ENCODE measurements around the gene APP. TPM values are rescaled to one million over a fixed set of nuclear protein-coding genes. Genes with fewer than 3 reads are reported as not detected.

APP gene
- polyA plus RNA-seq, 1 experiment = 964 TPM

- H3K4me3 ChIP-seq (ENCODE audit: low read depth, low read length) = no peak overlapping the region
- H3K36me3 ChIP-seq (ENCODE audit: control insufficient read depth, insufficient read depth, low read length) = peaks cover 3% of the 10 kb centered on the region; the same call in 1 of the 2 replicates
- no peaks in the 10 kb centered on the region for H3K27me3 ChIP-seq (ENCODE audit: control insufficient read depth, insufficient read depth, low read length)
- no peak for DNase-seq (ENCODE audit: low read depth)
- no peak for TF ChIP-seq CTCF (IDR thresholded peaks at IDR 0.05; ENCODE audit: insufficient read depth, low read depth, low read length)
- CTCF ChIA-PET = interaction anchor here (1.9 kb wide), 1 partner anchor 59 kb away, joined by 4 read pairs; the partner anchor contains the start of gene APP
- POLR2A ChIA-PET = no interaction called here
Measured at GRCh38 chr21:26110715-26111114, 59.9 kb downstream of the APP start.

- ChIA-PET POLR2A (no interaction called here), CTCF (no interaction called here)
- no peak overlapping the region for H3K4me3 ChIP-seq (ENCODE audit: low read depth, low read length)
- TF ChIP-seq CTCF (IDR thresholded peaks at IDR 0.05; ENCODE audit: insufficient read depth, low read depth, low read length) = no peak
- no peak for DNase-seq (ENCODE audit: low read depth)
- H3K27me3 ChIP-seq (ENCODE audit: control insufficient read depth, insufficient read depth, low read length) = no peaks in the 10 kb centered on the region
- H3K36me3 ChIP-seq (ENCODE audit: control insufficient read depth, insufficient read depth, low read length) = peaks cover 3% of the 10 kb centered on the region; the same call in 1 of the 2 replicates
Measured at GRCh38 chr21:26107429-26107828, 63.1 kb downstream of the APP start.

DNA sequence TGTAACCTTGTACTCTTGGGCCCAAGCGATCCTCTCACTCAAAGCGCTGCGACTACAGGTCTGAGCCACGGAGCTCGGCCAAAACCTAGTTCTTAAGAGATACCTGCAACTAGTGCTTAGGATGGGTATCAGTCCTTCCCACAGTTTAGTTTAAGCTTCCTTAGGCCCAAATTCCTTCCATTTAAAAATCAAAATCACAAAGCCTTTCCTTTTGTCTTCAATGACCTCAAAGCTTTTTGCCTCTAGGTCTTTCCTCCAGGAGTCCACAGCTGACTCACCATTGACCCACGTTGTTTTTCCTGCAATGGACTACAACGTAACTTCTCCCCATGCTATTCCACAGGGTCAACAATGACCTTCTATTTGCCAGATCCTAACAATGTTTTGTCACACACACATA is 64.0 kb downstream of the APP start:
- H3K27me3 ChIP-seq (ENCODE audit: control insufficient read depth, insufficient read depth, low read length) = no peaks in the 10 kb centered on the region
- H3K36me3 ChIP-seq (ENCODE audit: control insufficient read depth, insufficient read depth, low read length) = peaks cover 2% of the 10 kb centered on the region; the same call in 1 of the 2 replicates
- CTCF ChIA-PET = no interaction called here
- H3K4me3 ChIP-seq (ENCODE audit: low read depth, low read length) = no peak overlapping the region
- DNase-seq (ENCODE audit: low read depth) = no peak
- POLR2A ChIA-PET = no interaction called here
- TF ChIP-seq CTCF (IDR thresholded peaks at IDR 0.05; ENCODE audit: insufficient read depth, low read depth, low read length) = no peak

DNA sequence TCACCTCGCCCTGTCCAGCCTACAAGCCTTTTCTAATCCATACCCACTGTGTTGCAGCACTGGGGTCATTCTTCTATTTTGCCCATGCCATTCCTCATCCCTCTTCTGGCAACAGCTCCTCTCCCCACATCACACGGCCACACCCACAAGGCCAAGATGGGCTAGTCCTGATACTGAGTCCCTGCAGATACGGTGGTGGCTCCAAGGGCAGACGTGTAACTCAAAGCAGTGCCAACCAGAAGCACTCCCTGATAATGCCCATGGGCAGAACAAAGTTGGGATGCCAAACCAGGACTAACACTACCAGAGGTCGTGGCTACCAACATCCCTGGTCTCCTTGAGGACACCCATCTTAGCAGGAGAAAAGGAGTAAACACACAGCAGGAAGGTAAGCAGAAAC is 64.8 kb downstream of the APP start:
- no peak for DNase-seq (ENCODE audit: low read depth)
- TF ChIP-seq CTCF (IDR thresholded peaks at IDR 0.05; ENCODE audit: insufficient read depth, low read depth, low read length) = no peak
- H3K4me3 ChIP-seq (ENCODE audit: low read depth, low read length) = no peak overlapping the region
- no peaks in the 10 kb centered on the region for H3K27me3 ChIP-seq (ENCODE audit: control insufficient read depth, insufficient read depth, low read length)
- CTCF ChIA-PET = no interaction called here
- POLR2A ChIA-PET = no interaction called here
- H3K36me3 ChIP-seq (ENCODE audit: control insufficient read depth, insufficient read depth, low read length) = no peaks in the 10 kb centered on the region

GRCh38 chr21:26100573-26100972 is 70.0 kb downstream of the APP start:
- no peak overlapping the region for H3K4me3 ChIP-seq (ENCODE audit: low read depth, low read length)
- DNase-seq (ENCODE audit: low read depth) = no peak
- ChIA-PET CTCF (no interaction called here), POLR2A (no interaction called here)
- no peaks in the 10 kb centered on the region for H3K27me3 ChIP-seq (ENCODE audit: control insufficient read depth, insufficient read depth, low read length)
- TF ChIP-seq CTCF (IDR thresholded peaks at IDR 0.05; ENCODE audit: insufficient read depth, low read depth, low read length) = no peak
- H3K36me3 ChIP-seq (ENCODE audit: control insufficient read depth, insufficient read depth, low read length) = no peaks in the 10 kb centered on the region

Data from BJ (cell line).